ENCODE data around the gene SLC26A11.

GRCh38 chr17:80274331-80274730 lies 54.1 kb downstream of the SLC26A11 start:
- no peak for TF ChIP-seq CTCF (IDR thresholded peaks at IDR 0.05)
- TF ChIP-seq EZH2phosphoT487 (IDR thresholded peaks at IDR 0.05), result no peak
